Ovary (tissue), 9 donors: ENCODE data around the gene PLPPR3. TPM values are rescaled to one million over a fixed set of nuclear protein-coding genes. Genes with fewer than 3 reads are reported as not detected.
A peak's percentile ranks its signal among the peaks of the same experiment; 100 is the strongest.

ENCODE experiments used
- DNase-seq, 5 donors: peaks; one replicate each; pipeline ENCODE4 v3.0.0-alpha.2; 2019 to 2020
- H3K27ac ChIP-seq, 2 donors: fragments of 200-600 bp; one replicate each; pipeline versions ENCODE4 v1.5.1 to v1.8.0; 2019 to 2022
- H3K27me3 ChIP-seq: fragments of 200-600 bp; one replicate; pipeline ENCODE4 v1.8.0; 2022
- H3K36me3 ChIP-seq: fragments of 200-600 bp; sonication (generic); one replicate; pipeline ENCODE4 v1.5.1; 2019
- H3K4me1 ChIP-seq: one replicate; pipeline ENCODE4 v1.8.1; 2013; ENCODE audit warnings: mild to moderate bottlenecking, moderate library complexity; ENCODE audit not compliant: insufficient read depth
- H3K4me3 ChIP-seq: fragments of 200-600 bp; sonication (generic); one replicate; pipeline ENCODE4 v1.5.1; 2017
- H3K9me3 ChIP-seq, 2 donors: fragments of 200-600 bp in 1 of 2; sonication (generic) in 1 of 2; one replicate each; pipeline versions ENCODE4 v1.5.1 to v1.8.1; 2013 to 2019; ENCODE audit warnings: mild to moderate bottlenecking in 1 of 2, moderate library complexity in 1 of 2
- CTCF ChIP-seq, 3 donors: fragments of 450-650 bp in 2 of 3; fragments of 200-600 bp in 1 of 3; IDR thresholded peaks; one replicate each; pipeline versions ENCODE4 v1.5.1 to v1.8.0; 2016 to 2022; ENCODE audit warnings: antibody characterized with exemption in 3 of 3, mild to moderate bottlenecking in 1 of 3
- EP300 ChIP-seq: sonication (generic); formaldehyde crosslinking; IDR thresholded peaks from one replicate; pipeline ENCODE4 v1.6.1; 2017; ENCODE audit warnings: antibody characterized with exemption
- POLR2A ChIP-seq: fragments of 450-650 bp; IDR thresholded peaks from one replicate; pipeline ENCODE4 v1.6.1; 2017; ENCODE audit warnings: antibody characterized with exemption, mild to moderate bottlenecking, moderate library complexity
- WGBS, 3 donors: extraction: QIAGEN DNeasy Blood & Tissue Kit in 1 of 3; methylation state at CpG; one replicate each; pipeline versions ENCODE4 v1.1.5 to v1.1.7; 2013 to 2017; 5-methylcytosine and 5-hydroxymethylcytosine counted together
- intact Hi-C, 4 donors: fragments of 100-400 bp; cut with DNase I; formaldehyde crosslinking; loops; one replicate each; pipeline versions ENCODE4 v1.11.0 to v1.15.1; 2022 to 2023
- polyA plus RNA-seq, 2 donors: library from polyadenylated mRNA; stranded (reverse); fragments of 200-250 nt in 1 of 2; fragments of 350-450 nt in 1 of 2; fragmentation: Illumina TruSeq in 1 of 2; extraction: RNeasy Lipid Tissue Mini Kit (QIAGEN cat#74804) in 1 of 2; gene quantifications; one replicate each; pipeline ENCODE4 v1.2.3, GENCODE V29; 2013 to 2014
- total RNA-seq, 7 donors: library from RNA; depleted of rRNA in 2 of 7; stranded (reverse); fragments of >200 nt in 2 of 7; fragmentation: NEBNext Ultra II Directional in 3 of 7; extraction: Animal tissue kit (Norgen Biotek cat#: 25700) in 3 of 7; gene quantifications; one replicate each; pipeline versions ENCODE4 v1.1.0 to v1.2.4, GENCODE V29; 2016 to 2023
- donor health status: DM: no; HTN: no; CAD: no; lungs with moderate emphysema.
- donor health status: DM: no; HTN: no; CAD: no.
- donor health status: Bipolar disorder and iron deficiency.
- donor health status: DM: yes; HTN: yes; CAD: no.
- donor health status: DM: no; HTN: no; CAD: no.
- donor health status: DM: yes; HTN: yes; CAD: no.

Gene PLPPR3
- total and polyA plus RNA-seq, 9 donors = 0.18 to 11.4 (median 0.52) TPM; not detected in 2

GRCh38 chr19:778910-779653 is 42.7 kb downstream of the PLPPR3 start:
- no peak overlapping the region for H3K4me3 ChIP-seq
- peak in 2 of 5 donors; percentile 45 to 53 for DNase-seq
- TF ChIP-seq POLR2A (no peak), CTCF (IDR thresholded peaks at IDR 0.05) (no peak), EP300 (no peak)
- no peaks in the 10 kb centered on the region for H3K9me3 ChIP-seq
- no peak overlapping the region for H3K27ac ChIP-seq
- peaks cover 4% of the 10 kb centered on the region for H3K4me1 ChIP-seq
- H3K36me3 ChIP-seq = no peaks in the 10 kb centered on the region
- intact Hi-C loops = loop anchor here in 2 of 4 donors (10.0 kb wide), 3 partner anchors 136 to 216 kb away; partner anchors contain the start of genes KISS1R (in 1 of the 2), R3HDM4 (in 1 of the 2) and WDR18 (in 1 of the 2)
- no peaks in the 10 kb centered on the region for H3K27me3 ChIP-seq
- 44 to 58% (median 45%) methylated on average over 36 of the region's 36 CpGs for WGBS, 3 donors

- Histone ChIP-seq H3K27me3 (no peaks in the 10 kb centered on the region), H3K9me3 (no peaks in the 10 kb centered on the region), H3K36me3 (no peaks in the 10 kb centered on the region), H3K4me3 (no peak overlapping the region), H3K27ac (no peak overlapping the region), H3K4me1 (no peaks in the 10 kb centered on the region)
- intact Hi-C loops = loop anchor here in 2 of 4 donors (10.0 kb wide), 3 partner anchors 138 to 218 kb away; partner anchors contain the start of genes KISS1R (in 1 of the 2), R3HDM4 (in 1 of the 2) and WDR18 (in 1 of the 2)
- TF ChIP-seq POLR2A (no peak), CTCF (IDR thresholded peaks at IDR 0.05) (no peak), EP300 (no peak)
- WGBS, 3 donors = 85 to 89% (median 89%) methylated on average over 18 of the region's 18 CpGs
- DNase-seq = no peak
These were observed 45.2 kb downstream of the PLPPR3 start for GRCh38 chr19:776549-776948.

- Histone ChIP-seq H3K27me3 (no peaks in the 10 kb centered on the region), H3K9me3 (no peaks in the 10 kb centered on the region)
These were observed 48.9 kb downstream of the PLPPR3 start for GRCh38 chr19:772730-773436.

More at GRCh38 chr19:772730-773436, 48.9 kb downstream of the PLPPR3 start:
- TF ChIP-seq CTCF (IDR thresholded peaks at IDR 0.05) = no peak
- TF ChIP-seq EP300 = no peak
- TF ChIP-seq POLR2A = no peak
- H3K36me3 ChIP-seq = no peaks in the 10 kb centered on the region
- H3K4me1 ChIP-seq = no peaks in the 10 kb centered on the region
- 65 to 80% (median 74%) methylated on average over 17 to 18 of the region's 18 CpGs for WGBS, 3 donors
- no peak overlapping the region for H3K4me3 ChIP-seq
- no peak overlapping the region for H3K27ac ChIP-seq
- DNase-seq = no peak
- intact Hi-C loops = loop anchor here in 2 of 4 donors (10.0 kb wide), 3 partner anchors 142 to 222 kb away; partner anchors contain the start of genes KISS1R (in 1 of the 2), R3HDM4 (in 1 of the 2) and WDR18 (in 1 of the 2)
